SK-N-SH treated with all-trans-retinoic acid at 6 μM for 48 hours (cell line): ENCODE data around the gene PTPRD.

ENCODE experiments used
- CREB5 ChIP-seq: fragments of 250-450 bp; sonication (Bioruptor Pico); IDR thresholded peaks from 2 replicates; pipeline ENCODE4 v1.5.1; 2020; ENCODE audit warnings: low read depth, mild to moderate bottlenecking, moderate library complexity
- PATZ1 ChIP-seq: fragments of 250-450 bp; sonication (Bioruptor Pico); IDR thresholded peaks from 2 replicates; pipeline ENCODE4 v1.8.0; 2020; ENCODE audit warnings: mild to moderate bottlenecking, moderate library complexity, borderline replicate concordance
- TCF4 ChIP-seq: fragments of 250-450 bp; sonication (Bioruptor Pico); IDR thresholded peaks from 2 replicates; pipeline ENCODE4 v1.8.0; 2021; ENCODE audit warnings: mild to moderate bottlenecking, moderate library complexity, borderline replicate concordance

DNA sequence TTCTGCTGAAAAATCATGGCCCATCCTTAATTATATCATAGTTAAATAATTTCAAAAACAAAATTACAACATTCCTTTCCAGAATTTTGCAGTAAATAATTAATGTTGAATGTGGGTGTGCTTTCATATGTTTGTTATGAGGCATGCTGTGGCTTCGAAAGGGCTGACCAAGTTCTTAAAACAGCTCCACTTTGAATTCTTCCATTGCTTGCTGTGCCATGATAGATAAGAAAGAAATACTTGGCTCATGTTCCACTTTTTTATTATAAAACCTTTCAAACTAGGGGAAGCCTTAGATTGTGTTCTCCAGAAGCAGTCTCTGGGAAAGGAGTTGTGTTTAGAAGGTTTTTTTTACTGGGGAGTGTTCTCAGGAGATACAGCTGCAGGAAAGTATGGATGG lies 1534.5 kb downstream of the PTPRD start:
- no peak for TF ChIP-seq PATZ1 (CRISPR knock-in tag)
- TF ChIP-seq TCF4 (CRISPR knock-in tag): no peak
- TF ChIP-seq CREB5 (CRISPR knock-in tag): no peak
